GM13976 (cell line): Measurements from ENCODE around the gene MTUS2.

Experiments
- DNase-seq: peaks from one replicate; pipeline ENCODE4 v3.0.0; 2012; ENCODE audit warnings: low spot score
- in situ Hi-C: fragments of 300-500 bp; cut with MboI; formaldehyde crosslinking; loops from one replicate; pipeline ENCODE4 v1.12.0; 2022; ENCODE audit warnings: low sequenced_read_pairs, mixed read lengths, inconsistent platforms; ENCODE audit not compliant: unreplicated experiment
- TF ChIP-seq, protein P1 (sequence below): IDR thresholded peaks from 2 replicates; pipeline ENCODE4 v1.5.1; 2012; ENCODE audit warnings: borderline replicate concordance, mild to moderate bottlenecking; ENCODE audit not compliant: insufficient read depth; ENCODE audit errors: extremely low read depth, missing control alignments, control extremely low read depth

Gene MTUS2

DNA sequence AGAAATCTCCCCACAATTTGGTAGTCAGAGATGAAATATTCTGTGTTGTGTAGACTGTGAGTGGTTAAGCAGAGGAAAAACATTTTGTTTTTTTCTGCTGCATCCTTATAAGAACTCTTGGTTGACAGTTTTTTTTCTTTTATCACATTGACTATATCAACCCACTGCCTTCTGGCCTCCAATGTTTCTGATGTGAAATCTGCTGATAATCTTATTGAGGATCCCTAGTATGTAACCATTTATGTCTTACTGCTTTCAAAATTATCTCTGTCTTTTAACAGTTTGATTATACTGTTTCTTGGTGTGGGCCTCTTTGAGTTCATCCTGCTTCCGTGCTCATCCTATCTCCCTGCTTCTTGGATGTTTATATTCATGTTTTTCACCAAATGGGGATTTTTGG, 316.9 kb downstream of the MTUS2 start:
- DNase-seq: no peak
- in situ Hi-C loops: no loop called here
- TF ChIP-seq, protein P1, sequence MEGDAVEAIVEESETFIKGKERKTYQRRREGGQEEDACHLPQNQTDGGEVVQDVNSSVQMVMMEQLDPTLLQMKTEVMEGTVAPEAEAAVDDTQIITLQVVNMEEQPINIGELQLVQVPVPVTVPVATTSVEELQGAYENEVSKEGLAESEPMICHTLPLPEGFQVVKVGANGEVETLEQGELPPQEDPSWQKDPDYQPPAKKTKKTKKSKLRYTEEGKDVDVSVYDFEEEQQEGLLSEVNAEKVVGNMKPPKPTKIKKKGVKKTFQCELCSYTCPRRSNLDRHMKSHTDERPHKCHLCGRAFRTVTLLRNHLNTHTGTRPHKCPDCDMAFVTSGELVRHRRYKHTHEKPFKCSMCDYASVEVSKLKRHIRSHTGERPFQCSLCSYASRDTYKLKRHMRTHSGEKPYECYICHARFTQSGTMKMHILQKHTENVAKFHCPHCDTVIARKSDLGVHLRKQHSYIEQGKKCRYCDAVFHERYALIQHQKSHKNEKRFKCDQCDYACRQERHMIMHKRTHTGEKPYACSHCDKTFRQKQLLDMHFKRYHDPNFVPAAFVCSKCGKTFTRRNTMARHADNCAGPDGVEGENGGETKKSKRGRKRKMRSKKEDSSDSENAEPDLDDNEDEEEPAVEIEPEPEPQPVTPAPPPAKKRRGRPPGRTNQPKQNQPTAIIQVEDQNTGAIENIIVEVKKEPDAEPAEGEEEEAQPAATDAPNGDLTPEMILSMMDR: no peak

- in situ Hi-C loops: no loop called here
- TF ChIP-seq, protein P1: no peak
- DNase-seq: no peak
Observed at GRCh38 chr13:29137995-29138394, 317.9 kb downstream of the MTUS2 start.

DNA sequence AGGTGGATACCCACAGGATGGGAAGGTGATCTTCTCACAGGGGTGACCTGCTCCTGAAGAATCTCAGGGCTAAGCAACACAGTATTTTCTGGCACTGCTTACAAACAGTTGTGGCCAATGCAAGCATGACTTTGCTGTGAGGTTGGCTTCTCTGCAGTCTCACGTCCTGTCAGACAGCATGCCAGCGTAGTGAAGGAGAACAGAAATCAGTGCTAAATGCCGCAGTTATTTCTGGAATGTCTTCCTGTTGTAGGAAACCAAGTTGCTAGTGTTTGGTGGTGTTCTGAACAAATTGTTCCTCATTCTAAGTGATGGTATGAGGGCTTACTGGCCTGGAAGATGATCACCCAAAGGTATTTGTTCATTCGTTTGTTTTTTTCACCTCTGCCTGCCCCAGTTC, 320.1 kb downstream of the MTUS2 start:
- in situ Hi-C loops: no loop called here
- TF ChIP-seq, protein P1: no peak
- no peak for DNase-seq

DNA sequence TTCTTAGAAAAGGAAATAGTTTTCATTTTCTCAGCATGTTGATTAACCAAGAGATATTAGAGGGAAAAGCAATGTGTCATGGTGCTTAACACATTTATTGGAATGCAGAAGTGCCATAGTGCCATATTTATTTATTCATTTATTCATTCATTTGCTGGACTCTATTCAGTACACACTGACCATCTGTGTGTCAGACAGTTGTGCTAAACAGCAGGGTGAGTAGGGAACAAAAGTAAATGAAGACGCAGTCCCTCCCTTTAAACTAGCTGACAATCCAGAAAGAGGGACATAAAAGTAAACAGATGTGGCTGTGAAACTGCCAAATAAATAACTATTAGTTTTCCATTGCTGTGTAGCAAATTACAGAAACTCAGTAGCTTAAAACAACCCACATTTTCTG, 323.7 kb downstream of the MTUS2 start:
- in situ Hi-C loops: no loop called here
- TF ChIP-seq, protein P1: no peak
- DNase-seq: no peak

- in situ Hi-C loops: no loop called here
- TF ChIP-seq, protein P1: no peak
- DNase-seq: no peak
Observed at GRCh38 chr13:29154390-29154789, 334.3 kb downstream of the MTUS2 start.

GRCh38 chr13:29156136-29156535, 336.0 kb downstream of the MTUS2 start:
- TF ChIP-seq, protein P1: no peak
- no peak for DNase-seq
- in situ Hi-C loops: no loop called here

GRCh38 chr13:29159871-29160270, 339.7 kb downstream of the MTUS2 start:
- in situ Hi-C loops: no loop called here
- no peak for DNase-seq
- TF ChIP-seq, protein P1: no peak
